ENCODE data around the gene C3orf38. TPM values are rescaled to one million over a fixed set of nuclear protein-coding genes. Genes with fewer than 3 reads are reported as not detected.
A peak's percentile ranks its signal among the peaks of the same experiment; 100 is the strongest.

The C3orf38 gene
- total RNA-seq, 1 experiment from 2014 or later, result 18.6 TPM

DNA sequence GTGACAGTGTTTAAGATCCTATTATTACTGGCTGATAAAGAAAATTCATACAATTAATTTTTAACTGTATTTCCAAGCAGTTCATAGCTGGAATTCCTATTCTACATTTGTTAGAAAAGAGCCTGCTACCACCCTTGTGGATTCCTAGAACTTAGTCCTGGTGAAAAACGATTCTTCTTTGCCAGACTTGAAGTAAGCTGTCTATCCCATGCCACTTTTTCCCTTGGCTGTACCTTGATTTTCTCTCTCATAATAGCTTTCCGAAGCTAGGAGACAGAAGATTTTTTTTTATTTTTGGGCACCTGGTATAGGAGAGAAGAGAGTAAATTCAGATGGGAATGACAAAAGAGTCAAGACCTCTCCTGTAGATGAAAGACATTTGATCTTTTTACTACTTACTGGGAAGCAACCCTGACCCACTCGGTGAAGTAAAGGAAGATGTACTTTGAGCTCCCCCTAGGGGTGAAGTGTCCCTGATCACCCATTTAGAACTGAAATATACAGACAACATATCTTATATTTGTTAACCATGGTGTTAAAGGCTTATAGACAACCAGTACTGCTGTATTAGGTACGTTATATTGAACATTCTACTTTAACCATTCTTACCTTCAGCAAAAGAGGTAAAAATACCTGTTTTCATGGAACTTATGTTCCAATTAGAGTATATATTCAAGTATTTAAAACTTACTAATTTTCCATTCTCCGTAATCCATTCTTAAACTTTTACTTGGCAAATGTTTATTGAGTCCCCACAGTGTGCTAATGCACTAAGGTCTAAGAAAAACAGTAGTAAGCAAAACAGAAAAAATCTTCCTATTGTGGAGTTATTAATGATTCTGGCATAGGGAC lies 36.2 kb upstream of the C3orf38 start:
- DNase-seq (ENCODE audit: low read depth, low spot score) (peak; percentile 57), ATAC-seq (peak; percentile 96)
- no peaks in the 10 kb centered on the region for H3K9me3 ChIP-seq (ENCODE audit: control insufficient read depth in 1 of 2, insufficient read depth in 1 of 2, low read depth in 1 of 2, low read length in 2 of 2)
- no peak overlapping the region for H3K9ac ChIP-seq (ENCODE audit: low read length)
- H3K9me2 ChIP-seq (ENCODE audit: insufficient read depth), result no peaks in the 10 kb centered on the region
- no peak overlapping the region for H3K4me2 ChIP-seq (ENCODE audit: low read length)
- H3K36me3 ChIP-seq (ENCODE audit: control insufficient read depth in 1 of 2, insufficient read depth in 2 of 2, low read length in 2 of 2), result no peaks in the 10 kb centered on the region
- H3K27me3 ChIP-seq (ENCODE audit: insufficient read depth, low read length), result no peaks in the 10 kb centered on the region
- ChIA-PET CTCF (interaction anchor here (0.8 to 2.0 kb wide), 11 partner anchors 10 to 815 kb away, joined by 3 to 17 read pairs (median 5); no protein-coding TSS in a partner anchor), POLR2A (no interaction called here), RAD21 (ENCODE audit: low non-redundant PET in 1 of 2, low total read pairs in 2 of 2, uncharacterized antibody in 2 of 2, unreplicated experiment in 2 of 2) (no interaction called here)
- intact Hi-C loops (cut with micrococcal nuclease), result loop anchor here (10.0 kb wide), 1 partner anchor 609 kb away; no protein-coding TSS in a partner anchor
- no peak overlapping the region for H2AFZ ChIP-seq (ENCODE audit: low read depth, low read length, poor library complexity, severe bottlenecking)
- no peak overlapping the region for H3K27ac ChIP-seq (ENCODE audit: low read depth, low read length)
- no peaks in the 10 kb centered on the region for H4K20me1 ChIP-seq (ENCODE audit: insufficient read depth)
- TF ChIP-seq, protein P1, sequence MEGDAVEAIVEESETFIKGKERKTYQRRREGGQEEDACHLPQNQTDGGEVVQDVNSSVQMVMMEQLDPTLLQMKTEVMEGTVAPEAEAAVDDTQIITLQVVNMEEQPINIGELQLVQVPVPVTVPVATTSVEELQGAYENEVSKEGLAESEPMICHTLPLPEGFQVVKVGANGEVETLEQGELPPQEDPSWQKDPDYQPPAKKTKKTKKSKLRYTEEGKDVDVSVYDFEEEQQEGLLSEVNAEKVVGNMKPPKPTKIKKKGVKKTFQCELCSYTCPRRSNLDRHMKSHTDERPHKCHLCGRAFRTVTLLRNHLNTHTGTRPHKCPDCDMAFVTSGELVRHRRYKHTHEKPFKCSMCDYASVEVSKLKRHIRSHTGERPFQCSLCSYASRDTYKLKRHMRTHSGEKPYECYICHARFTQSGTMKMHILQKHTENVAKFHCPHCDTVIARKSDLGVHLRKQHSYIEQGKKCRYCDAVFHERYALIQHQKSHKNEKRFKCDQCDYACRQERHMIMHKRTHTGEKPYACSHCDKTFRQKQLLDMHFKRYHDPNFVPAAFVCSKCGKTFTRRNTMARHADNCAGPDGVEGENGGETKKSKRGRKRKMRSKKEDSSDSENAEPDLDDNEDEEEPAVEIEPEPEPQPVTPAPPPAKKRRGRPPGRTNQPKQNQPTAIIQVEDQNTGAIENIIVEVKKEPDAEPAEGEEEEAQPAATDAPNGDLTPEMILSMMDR (IDR thresholded peaks at IDR 0.05 in 2 of 3, conservative IDR thresholded peaks at IDR 0.05 in 1 of 3; ENCODE audit: borderline replicate concordance in 1 of 3, insufficient read depth in 1 of 3, low read depth in 2 of 3, low read length in 2 of 3), result peak; percentile 22 to 83 (median 64); a peak in 4 of 6 replicates
- TF ChIP-seq RAD21 (IDR thresholded peaks at IDR 0.05; ENCODE audit: low read depth), result peak; percentile 49
- TF ChIP-seq EGR1 (IDR thresholded peaks at IDR 0.05; ENCODE audit: low read depth), result no peak
- BruUV-seq (replicated peaks), result no TSS peak
- H3K4me3 ChIP-seq (replicated peaks in 1 of 2; ENCODE audit: low read depth in 1 of 2, low read length in 2 of 2), result no peak overlapping the region
- no peaks in the 10 kb centered on the region for H3K4me1 ChIP-seq (ENCODE audit: control insufficient read depth in 1 of 2, insufficient read depth in 2 of 2, low read length in 2 of 2)
- peaks cover 11% of the 10 kb centered on the region for H3K79me2 ChIP-seq (ENCODE audit: insufficient read depth, low read length)

DNA sequence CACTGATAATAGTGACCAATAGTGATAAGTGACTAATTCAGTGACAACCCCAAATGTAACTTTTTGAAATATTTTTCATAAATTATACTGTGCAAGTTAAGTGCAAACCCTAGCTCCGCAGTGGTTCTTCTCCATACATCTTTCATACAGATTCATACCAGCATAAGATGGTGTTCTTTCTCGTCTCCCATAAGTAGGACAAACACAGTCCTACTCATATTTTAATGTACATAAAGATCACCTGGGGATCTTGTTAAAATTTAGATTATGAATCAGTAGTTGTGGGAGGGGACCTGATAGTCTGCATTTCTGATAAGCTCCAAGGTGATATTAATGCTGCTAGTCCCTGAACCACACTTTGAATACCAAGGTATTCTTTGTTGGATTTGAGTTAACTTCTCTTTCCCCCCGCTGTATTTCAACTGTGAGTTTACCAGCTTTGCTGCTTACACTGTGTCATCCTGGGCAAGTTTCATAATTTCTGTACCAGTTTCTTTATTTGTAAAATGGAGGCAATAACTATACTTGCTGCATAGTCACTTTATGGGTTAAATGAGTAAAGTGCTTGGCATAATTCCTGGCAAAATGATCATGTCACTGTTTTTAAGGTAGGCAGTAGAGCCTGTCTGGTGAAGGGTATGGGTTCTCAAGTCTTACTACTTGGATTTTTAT lies 34.7 kb upstream of the C3orf38 start:
- ATAC-seq, result no peak
- Histone ChIP-seq H2AFZ (ENCODE audit: low read depth, low read length, poor library complexity, severe bottlenecking) (no peak overlapping the region), H3K9ac (ENCODE audit: low read length) (no peak overlapping the region), H3K4me3 (replicated peaks in 1 of 2; ENCODE audit: low read depth in 1 of 2, low read length in 2 of 2) (no peak overlapping the region), H3K4me2 (ENCODE audit: low read length) (no peak overlapping the region), H3K9me2 (ENCODE audit: insufficient read depth) (no peaks in the 10 kb centered on the region), H3K27ac (ENCODE audit: low read depth, low read length) (no peak overlapping the region), H4K20me1 (ENCODE audit: insufficient read depth) (no peaks in the 10 kb centered on the region; the same call in 1 of the 2 replicates), H3K27me3 (ENCODE audit: insufficient read depth, low read length) (no peaks in the 10 kb centered on the region), H3K36me3 (ENCODE audit: control insufficient read depth in 1 of 2, insufficient read depth in 2 of 2, low read length in 2 of 2) (no peaks in the 10 kb centered on the region), H3K79me2 (ENCODE audit: insufficient read depth, low read length) (peaks cover 14% of the 10 kb centered on the region), H3K4me1 (ENCODE audit: control insufficient read depth in 1 of 2, insufficient read depth in 2 of 2, low read length in 2 of 2) (no peaks in the 10 kb centered on the region), H3K9me3 (ENCODE audit: control insufficient read depth in 1 of 2, insufficient read depth in 1 of 2, low read depth in 1 of 2, low read length in 2 of 2) (no peaks in the 10 kb centered on the region)
- TF ChIP-seq ZNF274 (IDR thresholded peaks at IDR 0.05; ENCODE audit: low read depth, low read length), result no peak
- no peak for TF ChIP-seq CBX3 (IDR thresholded peaks at IDR 0.05; ENCODE audit: low read depth)
- no peak for TF ChIP-seq YY1 (IDR thresholded peaks at IDR 0.05; ENCODE audit: extremely low read depth, insufficient replicate concordance, low read depth, low read length)
- no peak for TF ChIP-seq JUND (IDR thresholded peaks at IDR 0.05)
- TF ChIP-seq SRF (IDR thresholded peaks at IDR 0.05; ENCODE audit: low read depth), result no peak
- TF ChIP-seq, protein P1 (IDR thresholded peaks at IDR 0.05 in 2 of 3, conservative IDR thresholded peaks at IDR 0.05 in 1 of 3; ENCODE audit: borderline replicate concordance in 1 of 3, insufficient read depth in 1 of 3, low read depth in 2 of 3, low read length in 2 of 3), result no peak
- no peak for TF ChIP-seq POLR2AphosphoS5 (IDR thresholded peaks at IDR 0.05; ENCODE audit: low read depth, low read length)
- TF ChIP-seq ZFX (IDR thresholded peaks at IDR 0.05), result no peak
- intact Hi-C loops (cut with micrococcal nuclease), result loop anchor here (10.0 kb wide), 1 partner anchor 610 kb away; no protein-coding TSS in a partner anchor
- RAD21 ChIA-PET (ENCODE audit: low non-redundant PET in 1 of 2, low total read pairs in 2 of 2, uncharacterized antibody in 2 of 2, unreplicated experiment in 2 of 2), result no interaction called here
- CTCF ChIA-PET, result interaction anchor here (0.8 kb wide), 1 partner anchor 110 kb away, joined by 4 read pairs; no protein-coding TSS in a partner anchor
- DNase-seq (ENCODE audit: low read depth, low spot score), result no peak
- POLR2A ChIA-PET, result no interaction called here
- no TSS peak for BruUV-seq (replicated peaks)
